GM12878 (cell line): ENCODE data around the gene TADA3. TPM values are rescaled to one million over a fixed set of nuclear protein-coding genes. Genes with fewer than 3 reads are reported as not detected.

Experiments used
- ATAC-seq: fragments of 200-7000 bp; cut with Tn5 transposase; 3 replicates; pipeline ENCODE4 v1.9.1; 2020; ENCODE audit warnings: mild to moderate bottlenecking, moderate library complexity
- BruUV-seq: library from RNA; stranded (reverse); fragments of 400-500 nt; replicated peaks from 2 replicates; lab custom pipeline; 2021; lab: Mats Ljungman, UMichigan
- CTCF ChIA-PET: fragments of 300-600 bp; sonication (Branson Sonifier 250); formaldehyde crosslinking; extraction: SDS; loops from one replicate; lab custom pipeline; 2021; ENCODE audit warnings: inconsistent platforms; lab: Yijun Ruan, JAX
- POLR2A ChIA-PET: fragments of 350-600 bp; formaldehyde crosslinking; extraction: SDS; loops from one replicate; lab custom pipeline; 2021; ENCODE audit warnings: inconsistent platforms; lab: Charles Lee
- RAD21 ChIA-PET: fragments of 300-600 bp; sonication (Branson Sonifier 250); formaldehyde crosslinking; loops from one replicate; lab custom pipeline; 2023; ENCODE audit warnings: antibody characterized with exemption; ENCODE audit not compliant: unreplicated experiment; lab: Charles Lee
- SMC1A ChIA-PET: fragments of 300-600 bp; sonication (Branson Sonifier 250); formaldehyde crosslinking; loops from one replicate; lab custom pipeline; 2023; ENCODE audit not compliant: unreplicated experiment, uncharacterized antibody; lab: Charles Lee
- DNase-seq: peaks from one replicate; pipeline ENCODE4 v3.0.0-alpha.2; 2011; ENCODE audit warnings: low read depth, low spot score
- FAIRE-seq: peaks from 3 replicates; lab custom pipeline; 2011; peaks lifted over from hg19 to GRCh38; lab: Jason Lieb, UNC
- H2AFZ ChIP-seq: 2 replicates; pipeline ENCODE4 v1.6.0; 2011; ENCODE audit warnings: low read depth, low read length, control low read depth; ENCODE audit not compliant: control insufficient read depth
- H3K27ac ChIP-seq: 2 replicates; pipeline ENCODE4 v1.5.1; 2011; ENCODE audit warnings: control low read depth; ENCODE audit not compliant: control insufficient read depth, insufficient read depth
- H3K27me3 ChIP-seq, 2 experiments: replicated peaks in 1 of 2; 2 replicates each; pipeline versions ENCODE4 v1.6.0 to v1.6.1; 2011; ENCODE audit warnings: low read length in 1 of 2; ENCODE audit not compliant: control insufficient read depth in 2 of 2, insufficient read depth in 2 of 2
- H3K36me3 ChIP-seq, 2 experiments: 2 replicates each; pipeline ENCODE4 v1.5.1; 2011; ENCODE audit warnings: low read length in 1 of 2; ENCODE audit not compliant: control insufficient read depth in 2 of 2, insufficient read depth in 2 of 2
- H3K4me1 ChIP-seq: 2 replicates; pipeline ENCODE4 v1.6.1; 2011; ENCODE audit warnings: mild to moderate bottlenecking, low read length, moderate library complexity, mixed read lengths; ENCODE audit not compliant: control insufficient read depth, insufficient read depth
- H3K4me2 ChIP-seq: 2 replicates; pipeline ENCODE4 v1.6.0; 2011; ENCODE audit warnings: control low read depth; ENCODE audit not compliant: control insufficient read depth, insufficient read depth
- H3K4me3 ChIP-seq: fragments of 200-600 bp; sonication (generic); 2 replicates; pipeline ENCODE4 v1.5.1; 2016
- H3K79me2 ChIP-seq: 2 replicates; pipeline ENCODE4 v1.6.0; 2011; ENCODE audit warnings: low read length; ENCODE audit not compliant: control insufficient read depth, insufficient read depth
- H3K9ac ChIP-seq: 2 replicates; pipeline ENCODE4 v1.8.0; 2011; ENCODE audit warnings: low read length, control low read depth, mixed read lengths; ENCODE audit not compliant: control insufficient read depth, insufficient read depth
- H3K9me3 ChIP-seq: replicated peaks from 3 replicates; pipeline ENCODE4 v1.5.1; 2011; ENCODE audit warnings: mild to moderate bottlenecking, low read length; ENCODE audit not compliant: control insufficient read depth, insufficient read depth
- H4K20me1 ChIP-seq: 2 replicates; pipeline ENCODE4 v1.6.0; 2011; ENCODE audit not compliant: control insufficient read depth, insufficient read depth
- CEBPB ChIP-seq, 2 experiments: fragments of 150-350 bp in 1 of 2; IDR thresholded peaks; 2 replicates each; pipeline ENCODE4 v1.6.1; 2012 to 2014; ENCODE audit warnings: low read depth in 2 of 2, low read length in 2 of 2, borderline replicate concordance in 1 of 2, inconsistent platforms in 1 of 2
- CHD4 ChIP-seq: fragments of 200-600 bp; sonication (generic); IDR thresholded peaks from 2 replicates; pipeline ENCODE4 v1.6.1; 2016; ENCODE audit warnings: mild to moderate bottlenecking
- EED ChIP-seq: sonication (generic); IDR thresholded peaks from 2 replicates; pipeline ENCODE4 v1.6.1; 2016; ENCODE audit warnings: antibody characterized with exemption, low read depth
- EZH2 ChIP-seq: IDR thresholded peaks from 2 replicates; pipeline ENCODE4 v1.6.1; 2012; ENCODE audit warnings: low read depth, mild to moderate bottlenecking, control low read depth, inconsistent platforms, low read length, borderline replicate concordance; ENCODE audit not compliant: control insufficient read depth
- FOS ChIP-seq: IDR thresholded peaks from 3 replicates; pipeline ENCODE4 v1.6.1; 2011; ENCODE audit warnings: borderline replicate concordance; ENCODE audit not compliant: insufficient read length; ENCODE audit errors: extremely low read depth
- HCFC1 ChIP-seq: fragments of 150-350 bp; IDR thresholded peaks from 2 replicates; pipeline ENCODE4 v1.6.1; 2014; ENCODE audit warnings: low read length
- HDAC2 ChIP-seq: fragments of 200-600 bp; sonication (generic); IDR thresholded peaks from 2 replicates; pipeline ENCODE4 v1.6.1; 2017
- IRF3 ChIP-seq: fragments of 450-650 bp; IDR thresholded peaks from 2 replicates; pipeline ENCODE4 v1.6.1; 2014; ENCODE audit warnings: mild to moderate bottlenecking
- KLF5 ChIP-seq: fragments of 450-650 bp; IDR thresholded peaks from 2 replicates; pipeline ENCODE4 v1.6.1; 2014; ENCODE audit warnings: mild to moderate bottlenecking; ENCODE audit not compliant: partially characterized antibody
- MAX ChIP-seq: IDR thresholded peaks from 2 replicates; pipeline ENCODE4 v1.6.1; 2012; ENCODE audit warnings: low read depth, low read length, improper control_type of control experiment
- MXI1 ChIP-seq: fragments of 150-350 bp; IDR thresholded peaks from 2 replicates; pipeline ENCODE4 v1.6.1; 2011; ENCODE audit warnings: low read depth, mild to moderate bottlenecking, inconsistent platforms, low read length, improper control_type of control experiment
- NFYA ChIP-seq: IDR thresholded peaks from 2 replicates; pipeline ENCODE4 v1.6.1; 2011; ENCODE audit warnings: low read depth, mild to moderate bottlenecking, low read length, improper control_type of control experiment, borderline replicate concordance
- NFYB ChIP-seq: IDR thresholded peaks from 2 replicates; pipeline ENCODE4 v1.6.1; 2011; ENCODE audit warnings: low read depth, mild to moderate bottlenecking, low read length, improper control_type of control experiment, moderate library complexity; ENCODE audit not compliant: insufficient read depth
- POU2F2 ChIP-seq: IDR thresholded peaks from 3 replicates; pipeline ENCODE4 v1.6.1; 2011; ENCODE audit warnings: low read depth, mild to moderate bottlenecking, low read length, borderline replicate concordance
- RB1 ChIP-seq: fragments of 450-650 bp; formaldehyde crosslinking; IDR thresholded peaks from 2 replicates; pipeline ENCODE4 v1.6.1; 2017; ENCODE audit warnings: mild to moderate bottlenecking, borderline replicate concordance
- SMC3 ChIP-seq: IDR thresholded peaks from 2 replicates; pipeline ENCODE4 v1.6.1; 2011; ENCODE audit warnings: low read length, improper control_type of control experiment, borderline replicate concordance
- TARDBP ChIP-seq: IDR thresholded peaks from 2 replicates; pipeline ENCODE4 v1.6.1; 2016; ENCODE audit warnings: borderline replicate concordance
- WGBS: methylation state at CpG from one replicate; pipeline ENCODE4 v1.1.6; 2016; ENCODE audit warnings: low lambda C conversion rate; ENCODE audit not compliant: insufficient replicate concordance, insufficient coverage; ENCODE audit errors: missing lambda C conversion rate; 5-methylcytosine and 5-hydroxymethylcytosine counted together
- in situ Hi-C: fragments of 300-500 bp; cut with MboI; formaldehyde crosslinking; loops from 9 replicates; pipeline ENCODE4 v1.14.3; 2018; ENCODE audit warnings: mixed read lengths
- intact Hi-C: fragments of 100-400 bp; cut with micrococcal nuclease; formaldehyde crosslinking; loops from one replicate; pipeline ENCODE4 v1.14.2; 2022; ENCODE audit not compliant: unreplicated experiment
- polyA plus RNA-seq, 11 experiments: library from polyadenylated mRNA; depleted of rRNA in 4 of 11; unstranded in 6 of 11; stranded (reverse) in 5 of 11; fragments of >200 nt; fragmentation: Nextera tagmentation in 4 of 11; fragmentation: Illumina TruSeq in 1 of 11; extraction: Ambion mirVana in 4 of 11; extraction: Trizol in 1 of 11; gene quantifications; 1 replicate in 1 of 11; 2 replicates in 10 of 11; pipeline versions ENCODE4 v1.2.1 to v1.2.3, GENCODE V29; 2011 to 2016; ENCODE audit warnings: inconsistent platforms in 2 of 11, missing spikeins in 2 of 11, low read depth in 1 of 11
- total RNA-seq, 4 experiments: library from RNA; depleted of rRNA in 3 of 4; stranded (reverse); fragments of >200 nt in 3 of 4; fragmentation: Illumina TruSeq in 1 of 4; extraction: Trizol in 1 of 4; gene quantifications; 2 replicates each; pipeline versions ENCODE4 v1.2.1 to v1.2.3, GENCODE V29; 2013 to 2021

TADA3 gene
- total and polyA plus RNA-seq, 10 of the 15 experiments (the other 5 are each of a cell fraction or from before 2014, with no cell fraction given) = 2.6 to 71.2 (median 51.0) TPM

GRCh38 chr3:9804996-9805395 lies 12.7 kb upstream of the TADA3 start:
- Histone ChIP-seq H3K27ac (no peak overlapping the region), H4K20me1 (no peaks in the 10 kb centered on the region; the same call in 1 of the 2 replicates), H3K4me1 (peaks cover 13% of the 10 kb centered on the region), H2AFZ (no peak overlapping the region), H3K27me3 (no peaks in the 10 kb centered on the region), H3K36me3 (peaks cover 37 to 52% of the 10 kb centered on the region in 2 experiments), H3K9me3 (no peaks in the 10 kb centered on the region), H3K9ac (no peak overlapping the region), H3K4me2 (no peak overlapping the region), H3K4me3 (no peak overlapping the region), H3K79me2 (no peaks in the 10 kb centered on the region; the same call in 1 of the 2 replicates)
- no peak for ATAC-seq
- WGBS = 67% methylated on average over 5 of the region's 5 CpGs
- CTCF ChIA-PET = interaction anchor here (1.0 to 1.2 kb wide), 2 partner anchors 9 to 72 kb away, joined by 3 read pairs; no protein-coding TSS in a partner anchor
- SMC1A ChIA-PET = interaction anchor here (0.8 to 1.2 kb wide), 2 partner anchors 9 to 74 kb away, joined by 3 read pairs; no protein-coding TSS in a partner anchor
- no peak for FAIRE-seq
- intact Hi-C loops = loop anchor here (5.0 kb wide), 1 partner anchor 73 kb away; the partner anchor contains the start of gene BRPF1
- TSS peak; percentile 26 for BruUV-seq
- RAD21 ChIA-PET = interaction anchor here (1.0 kb wide), 1 partner anchor 127 kb away, joined by 3 read pairs; no protein-coding TSS in a partner anchor
- POLR2A ChIA-PET = interaction anchor here (0.6 to 1.5 kb wide), 3 partner anchors 12 to 364 kb away, joined by 3 to 7 read pairs (median 4); partner anchors contain the start of genes ARPC4 and TADA3
- TF ChIP-seq MAX (no peak), HDAC2 (no peak), FOS (no peak), SMC3 (no peak), CEBPB (IDR thresholded peaks at IDR 0.05; ENCODE audit: borderline replicate concordance in 1 of 2, low read depth in 2 of 2, low read length in 2 of 2) (no peak), CHD4 (no peak), TARDBP (no peak), KLF5 (no peak), POU2F2 (no peak), IRF3 (no peak), NFYB (no peak), EZH2 (no peak), EED (no peak), NFYA (no peak), MXI1 (no peak), HCFC1 (no peak), RB1 (no peak)
- in situ Hi-C loops = no loop called here
- DNase-seq = no peak
